ENCODE measurements around the gene CYB561D1. TPM values are rescaled to one million over a fixed set of nuclear protein-coding genes. Genes with fewer than 3 reads are reported as not detected.

The CYB561D1 gene
- total and polyA plus RNA-seq, 2 of the 8 experiments (the other 6 are each of a cell fraction or from before 2014, with no cell fraction given) = 3.6 to 3.8 TPM

GRCh38 chr1:109491372-109491771 is 2.5 kb upstream of the CYB561D1 start:
- Histone ChIP-seq H3K79me1 (ENCODE audit: low read depth, low read length) (no peaks in the 10 kb centered on the region; the same call in 1 of the 2 replicates), H3K4me3 (ENCODE audit: extremely low read depth in 1 of 4, insufficient read depth in 2 of 4, low read depth in 3 of 4, low read length in 4 of 4) (no peak overlapping the region), H3K79me2 (ENCODE audit: control insufficient read depth in 1 of 2, insufficient read depth in 2 of 2, low read length in 2 of 2) (no peaks in the 10 kb centered on the region), H3K27me3 (replicated peaks in 1 of 4; ENCODE audit: control insufficient read depth in 3 of 4, extremely low read depth in 1 of 4, insufficient read depth in 3 of 4, low read length in 3 of 4) (no peaks in the 10 kb centered on the region), H4K20me1 (replicated peaks in 1 of 2; ENCODE audit: control insufficient read depth in 1 of 2, insufficient read depth in 2 of 2, low read length in 2 of 2) (peaks cover 0 to 1% of the 10 kb centered on the region in 2 experiments), H3K4me1 (replicated peaks in 1 of 4; ENCODE audit: control insufficient read depth in 3 of 4, insufficient read depth in 4 of 4, low read length in 3 of 4) (peaks cover 0 to 2% (median 0%) of the 10 kb centered on the region in 4 experiments; a peak in 1 of 7 replicates), H2AK5ac (ENCODE audit: low read depth, low read length) (no peak overlapping the region), H3K23me2 (ENCODE audit: low read depth, low read length) (peaks cover 2% of the 10 kb centered on the region), H2BK15ac (ENCODE audit: low read length) (no peak overlapping the region), H3K9ac (replicated peaks in 1 of 4; ENCODE audit: extremely low read depth in 1 of 4, low read depth in 3 of 4, low read length in 3 of 4) (no peak overlapping the region), H2BK5ac (ENCODE audit: low read depth, low read length) (no peak overlapping the region), H3K18ac (ENCODE audit: extremely low read depth, low read length) (no peak overlapping the region), H3K4ac (replicated peaks; ENCODE audit: insufficient read length, low read depth, low read length) (no peak overlapping the region), H2AFZ (ENCODE audit: low read length) (no peak overlapping the region), H2BK120ac (replicated peaks; ENCODE audit: low read depth, low read length) (no peak overlapping the region), H3K56ac (replicated peaks; ENCODE audit: insufficient read length, low read depth, low read length) (no peak overlapping the region), H2BK20ac (ENCODE audit: low read length) (no peak overlapping the region), H3K36me3 (ENCODE audit: control insufficient read depth in 2 of 4, insufficient read depth in 4 of 4, low read length in 3 of 4) (no peaks in the 10 kb centered on the region; a peak in 1 of 8 replicates), H3K9me3 (ENCODE audit: insufficient read depth in 2 of 2, low read depth in 1 of 2, low read length in 1 of 2) (no peaks in the 10 kb centered on the region), H3K23ac (ENCODE audit: insufficient read length) (no peak overlapping the region), H4K5ac (ENCODE audit: insufficient read length, low read depth, low read length) (no peak overlapping the region), H3K14ac (ENCODE audit: insufficient read length) (no peak overlapping the region), H4K91ac (replicated peaks; ENCODE audit: insufficient read length, low read length) (no peak overlapping the region), H3K27ac (ENCODE audit: low read depth, low read length) (no peak overlapping the region), H2BK12ac (ENCODE audit: low read depth, low read length) (no peak overlapping the region), H3K4me2 (ENCODE audit: insufficient read depth in 1 of 2, low read depth in 2 of 2, low read length in 2 of 2) (no peak overlapping the region), H4K8ac (ENCODE audit: extremely low read depth, insufficient read depth, low read length) (no peak overlapping the region)
- FAIRE-seq = no peak
- TF ChIP-seq HDAC2 (IDR thresholded peaks at IDR 0.05; ENCODE audit: borderline replicate concordance in 1 of 2, low read depth in 2 of 2, low read length in 2 of 2) = no peak
- no peak for TF ChIP-seq ZNF274 (IDR thresholded peaks at IDR 0.05; ENCODE audit: borderline replicate concordance, extremely low read depth, low read length)
- TF ChIP-seq SUZ12 (IDR thresholded peaks at IDR 0.05; ENCODE audit: low read length) = no peak
- no peak for TF ChIP-seq MAX (IDR thresholded peaks at IDR 0.05)
- TF ChIP-seq USF2 (IDR thresholded peaks at IDR 0.05; ENCODE audit: low read length) = no peak
- no peak for TF ChIP-seq CREB1 (IDR thresholded peaks at IDR 0.05)
- no peak for TF ChIP-seq SIN3A (conservative IDR thresholded peaks at IDR 0.05 in 1 of 2, IDR thresholded peaks at IDR 0.05 in 1 of 2; ENCODE audit: low read depth in 1 of 2, low read length in 2 of 2)
- TF ChIP-seq JUN (IDR thresholded peaks at IDR 0.05; ENCODE audit: low read depth, low read length) = no peak
- no peak for TF ChIP-seq GTF2F1 (IDR thresholded peaks at IDR 0.05; ENCODE audit: borderline replicate concordance, low read depth, low read length)
- no peak for TF ChIP-seq CHD1 (IDR thresholded peaks at IDR 0.05; ENCODE audit: low read depth, low read length)
- CTCF ChIA-PET (ENCODE audit: partially characterized antibody) = interaction anchor here (0.5 to 43.7 kb wide), 15 partner anchors 12 to 214 kb away, joined by 3 to 1755 read pairs (median 3); partner anchors contain the start of genes AMIGO1, ATXN7L2 and GPR61
- WGBS, 2 experiments (ENCODE audit: extremely low coverage in 1 of 2, insufficient coverage in 1 of 2, insufficient read length in 1 of 2, insufficient replicate concordance in 2 of 2, low coverage in 1 of 2, low lambda C conversion rate in 2 of 2, missing lambda C conversion rate in 1 of 2) = 100% methylated on average over 8 of the region's 8 CpGs; no CpG with 5 or more reads in 1 of the 2 experiments
- no peak for DNase-seq (ENCODE audit: low read depth in 1 of 2, low spot score in 2 of 2)
- POLR2A ChIA-PET (ENCODE audit: partially characterized antibody) = interaction anchor here (0.8 to 3.1 kb wide), 4 partner anchors 9 to 294 kb away, joined by 3 to 10 read pairs (median 4); no protein-coding TSS in a partner anchor

All from H1 (cell line).